ENCODE data around the gene TSPEAR. TPM values are rescaled to one million over a fixed set of nuclear protein-coding genes. Genes with fewer than 3 reads are reported as not detected.

TSPEAR gene
- total RNA-seq, 4 donors from 2014 or later, result not detected

DNA sequence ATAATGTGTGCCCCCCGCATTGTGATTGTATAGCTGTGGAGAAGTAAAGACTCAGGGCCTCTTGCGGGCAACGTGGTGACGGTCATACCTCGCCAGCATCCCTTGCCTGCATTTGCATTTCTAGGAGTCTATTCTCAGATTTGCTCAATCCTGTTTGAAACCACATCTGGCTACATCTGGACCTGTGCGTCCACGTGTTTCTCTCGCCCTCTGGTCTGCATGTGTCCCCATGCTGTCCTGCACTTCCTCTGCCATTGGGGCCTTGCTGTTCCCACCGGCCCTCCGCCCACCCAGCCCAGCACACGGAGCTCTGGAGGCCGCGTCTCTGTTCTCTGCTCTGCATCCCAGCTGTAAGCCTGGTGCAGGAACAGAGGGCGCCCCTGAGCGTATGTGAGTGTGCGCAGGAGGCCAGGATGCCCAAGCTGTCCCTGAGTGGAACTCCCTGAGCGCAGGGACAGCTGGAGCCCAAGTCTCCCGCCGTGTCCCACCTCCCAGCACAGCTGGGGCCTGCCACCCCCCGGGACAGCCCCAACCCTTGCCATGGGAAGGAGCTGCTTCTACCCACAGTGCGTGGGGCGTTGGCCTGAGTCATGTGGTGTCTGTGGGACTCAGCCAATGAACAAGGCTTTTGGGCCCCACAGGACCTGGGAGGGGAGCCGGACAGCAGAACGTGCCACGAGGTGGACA lies 161.7 kb downstream of the TSPEAR start:
- no peak overlapping the region for H3K27ac ChIP-seq
- no peak for TF ChIP-seq POLR2AphosphoS5 (IDR thresholded peaks at IDR 0.05)
- no peak for TF ChIP-seq POLR2A (IDR thresholded peaks at IDR 0.05)
- TF ChIP-seq, protein P1, sequence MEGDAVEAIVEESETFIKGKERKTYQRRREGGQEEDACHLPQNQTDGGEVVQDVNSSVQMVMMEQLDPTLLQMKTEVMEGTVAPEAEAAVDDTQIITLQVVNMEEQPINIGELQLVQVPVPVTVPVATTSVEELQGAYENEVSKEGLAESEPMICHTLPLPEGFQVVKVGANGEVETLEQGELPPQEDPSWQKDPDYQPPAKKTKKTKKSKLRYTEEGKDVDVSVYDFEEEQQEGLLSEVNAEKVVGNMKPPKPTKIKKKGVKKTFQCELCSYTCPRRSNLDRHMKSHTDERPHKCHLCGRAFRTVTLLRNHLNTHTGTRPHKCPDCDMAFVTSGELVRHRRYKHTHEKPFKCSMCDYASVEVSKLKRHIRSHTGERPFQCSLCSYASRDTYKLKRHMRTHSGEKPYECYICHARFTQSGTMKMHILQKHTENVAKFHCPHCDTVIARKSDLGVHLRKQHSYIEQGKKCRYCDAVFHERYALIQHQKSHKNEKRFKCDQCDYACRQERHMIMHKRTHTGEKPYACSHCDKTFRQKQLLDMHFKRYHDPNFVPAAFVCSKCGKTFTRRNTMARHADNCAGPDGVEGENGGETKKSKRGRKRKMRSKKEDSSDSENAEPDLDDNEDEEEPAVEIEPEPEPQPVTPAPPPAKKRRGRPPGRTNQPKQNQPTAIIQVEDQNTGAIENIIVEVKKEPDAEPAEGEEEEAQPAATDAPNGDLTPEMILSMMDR (IDR thresholded peaks at IDR 0.05), result no peak
- TF ChIP-seq EP300 (IDR thresholded peaks at IDR 0.05; ENCODE audit: low read depth), result no peak
- H3K9me3 ChIP-seq, result no peaks in the 10 kb centered on the region
- no peak for DNase-seq
- H3K4me1 ChIP-seq, result no peaks in the 10 kb centered on the region
- 77 to 79% methylated on average over 8 to 21 of the region's 25 CpGs for WGBS, 2 donors (ENCODE audit: low coverage in 1 of 2)
- in situ Hi-C loops (cut with MboI; ENCODE audit: low pct_ligation_motif_present in 1 of 4, low pct_unique_long_range_greater_than_20kb in 1 of 4, low sequenced_read_pairs in 3 of 4) (no loop called here), intact Hi-C loops (cut with DNase I; ENCODE audit: low total_unique reads) (no loop called here)
- H3K4me3 ChIP-seq, result no peak overlapping the region
- no peaks in the 10 kb centered on the region for H3K36me3 ChIP-seq
- H3K27me3 ChIP-seq, result peaks cover 21% of the 10 kb centered on the region

DNA sequence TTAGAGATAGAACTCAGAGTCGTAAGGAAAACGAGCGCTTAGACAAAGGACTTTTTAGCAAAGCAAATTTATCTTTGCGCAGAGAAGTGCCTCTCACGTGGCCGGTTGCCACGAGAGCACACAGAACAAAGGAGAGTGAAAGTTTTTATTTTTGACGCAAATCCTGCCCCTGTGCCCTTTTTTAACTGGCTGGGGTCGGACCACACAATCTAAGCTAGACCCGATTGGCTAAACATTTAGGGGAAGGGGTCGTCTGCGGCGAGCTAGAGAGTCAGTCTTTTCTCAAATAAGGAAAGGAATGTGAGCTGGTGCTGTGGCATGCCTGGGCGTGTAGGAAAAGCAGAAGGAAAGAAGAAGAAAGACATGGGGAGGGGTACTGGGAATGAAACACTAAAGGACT lies 162.4 kb downstream of the TSPEAR start:
- Histone ChIP-seq H3K4me3 (no peak overlapping the region), H3K27me3 (peaks cover 21% of the 10 kb centered on the region), H3K9me3 (no peaks in the 10 kb centered on the region), H3K4me1 (no peaks in the 10 kb centered on the region), H3K27ac (no peak overlapping the region), H3K36me3 (no peaks in the 10 kb centered on the region)
- in situ Hi-C loops (cut with MboI; ENCODE audit: low pct_ligation_motif_present in 1 of 4, low pct_unique_long_range_greater_than_20kb in 1 of 4, low sequenced_read_pairs in 3 of 4) (no loop called here), intact Hi-C loops (cut with DNase I; ENCODE audit: low total_unique reads) (no loop called here)
- TF ChIP-seq EP300 (IDR thresholded peaks at IDR 0.05; ENCODE audit: low read depth) (no peak), POLR2A (IDR thresholded peaks at IDR 0.05) (no peak), POLR2AphosphoS5 (IDR thresholded peaks at IDR 0.05) (no peak)
- TF ChIP-seq, protein P1 (IDR thresholded peaks at IDR 0.05), result no peak
- no peak for DNase-seq
- 44 to 52% methylated on average over 11 to 14 of the region's 14 CpGs for WGBS, 2 donors (ENCODE audit: low coverage in 1 of 2)

DNA sequence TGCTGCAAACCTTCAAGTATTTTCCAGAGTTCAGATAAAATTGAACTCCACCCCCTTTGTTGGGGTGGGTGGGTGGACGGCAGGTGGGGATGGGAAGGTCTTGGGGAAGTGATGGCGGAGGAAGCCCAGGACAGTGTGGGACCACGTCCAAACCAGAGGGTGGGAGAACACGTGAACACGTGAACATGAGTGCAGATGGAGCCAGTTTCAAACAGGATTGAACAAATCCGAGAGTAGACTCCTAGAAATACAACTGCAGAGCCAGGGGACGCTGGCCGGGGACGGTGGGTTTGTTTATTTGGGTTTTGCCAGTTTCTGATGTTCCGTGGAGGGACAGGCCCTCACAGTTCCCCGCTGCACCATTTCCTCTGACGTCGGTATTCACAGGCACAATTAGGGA lies 163.0 kb downstream of the TSPEAR start:
- no peak for DNase-seq
- 58 to 71% methylated on average over 5 to 13 of the region's 13 CpGs for WGBS, 2 donors (ENCODE audit: low coverage in 1 of 2)
- in situ Hi-C loops (cut with MboI; ENCODE audit: low pct_ligation_motif_present in 1 of 4, low pct_unique_long_range_greater_than_20kb in 1 of 4, low sequenced_read_pairs in 3 of 4), result no loop called here
- Histone ChIP-seq H3K36me3 (no peaks in the 10 kb centered on the region), H3K4me3 (no peak overlapping the region), H3K9me3 (no peaks in the 10 kb centered on the region), H3K27ac (no peak overlapping the region), H3K27me3 (peaks cover 21% of the 10 kb centered on the region), H3K4me1 (no peaks in the 10 kb centered on the region)
- intact Hi-C loops (cut with DNase I; ENCODE audit: low total_unique reads), result no loop called here
- no peak for TF ChIP-seq POLR2A (IDR thresholded peaks at IDR 0.05)
- no peak for TF ChIP-seq POLR2AphosphoS5 (IDR thresholded peaks at IDR 0.05)

GRCh38 chr21:44547656-44548331 lies 163.6 kb downstream of the TSPEAR start:
- H3K9me3 ChIP-seq, result peaks cover 0 to 3% of the 10 kb centered on the region in 2 donors
- H3K4me3 ChIP-seq, result no peak overlapping the region
- H3K27me3 ChIP-seq, result peaks cover 21% of the 10 kb centered on the region
- H3K27ac ChIP-seq, result no peak overlapping the region
- H3K36me3 ChIP-seq, result no peaks in the 10 kb centered on the region
- TF ChIP-seq POLR2A (IDR thresholded peaks at IDR 0.05), result no peak
- TF ChIP-seq POLR2AphosphoS5 (IDR thresholded peaks at IDR 0.05), result no peak
- TF ChIP-seq, protein P1 (IDR thresholded peaks at IDR 0.05), result no peak
- TF ChIP-seq EP300 (IDR thresholded peaks at IDR 0.05; ENCODE audit: low read depth), result no peak
- WGBS, 2 donors (ENCODE audit: low coverage in 1 of 2), result 33 to 53% methylated on average over 3 to 5 of the region's 5 CpGs
- in situ Hi-C loops (cut with MboI; ENCODE audit: low pct_ligation_motif_present in 1 of 4, low pct_unique_long_range_greater_than_20kb in 1 of 4, low sequenced_read_pairs in 3 of 4), result no loop called here
- intact Hi-C loops (cut with DNase I; ENCODE audit: low total_unique reads), result no loop called here
- no peaks in the 10 kb centered on the region for H3K4me1 ChIP-seq
- no peak for DNase-seq
